A673 (cell line): ENCODE measurements around the gene SLC26A6. TPM values are rescaled to one million over a fixed set of nuclear protein-coding genes. Genes with fewer than 3 reads are reported as not detected.

Experiments used
- BruUV-seq: library from RNA; stranded (reverse); fragments of 400-500 nt; replicated peaks from 2 replicates; lab custom pipeline; 2021; lab: Mats Ljungman, UMichigan
- CTCF ChIA-PET: fragments of 300-600 bp; sonication (Branson Sonifier 250); formaldehyde crosslinking; loops from one replicate; lab custom pipeline; 2022; ENCODE audit warnings: antibody characterized with exemption; lab: Charles Lee
- POLR2A ChIA-PET: fragments of 300-600 bp; sonication (Branson Sonifier 250); formaldehyde crosslinking; loops from one replicate; lab custom pipeline; 2022; ENCODE audit warnings: antibody characterized with exemption; ENCODE audit not compliant: low non-redundant PET; lab: Charles Lee
- DNase-seq: peaks from one replicate; pipeline ENCODE4 v3.0.0-alpha.2; 2015; ENCODE audit warnings: low spot score
- H3K27ac ChIP-seq: fragments of 200-600 bp; sonication (generic); 2 replicates; pipeline ENCODE4 v1.5.1; 2016; ENCODE audit warnings: mixed run types, low read depth, mild to moderate bottlenecking, mixed read lengths, antibody characterized with exemption, low read length; ENCODE audit not compliant: poor library complexity, severe bottlenecking
- H3K27me3 ChIP-seq: fragments of 200-600 bp; sonication (generic); replicated peaks from 2 replicates; pipeline ENCODE4 v1.6.1; 2017; ENCODE audit warnings: mixed run types, low read depth, mild to moderate bottlenecking, mixed read lengths, antibody characterized with exemption, low read length; ENCODE audit not compliant: insufficient read depth, poor library complexity
- H3K36me3 ChIP-seq: fragments of 200-600 bp; sonication (generic); 2 replicates; pipeline ENCODE4 v1.6.1; 2016; ENCODE audit warnings: mixed run types, mild to moderate bottlenecking, mixed read lengths, antibody characterized with exemption, low read length; ENCODE audit not compliant: insufficient read depth, poor library complexity, severe bottlenecking
- H3K4me1 ChIP-seq: fragments of 200-600 bp; sonication (generic); 2 replicates; pipeline ENCODE4 v1.6.1; 2017; ENCODE audit warnings: mixed run types, mild to moderate bottlenecking, mixed read lengths, antibody characterized with exemption, low read length; ENCODE audit not compliant: insufficient read depth, poor library complexity, severe bottlenecking
- H3K4me3 ChIP-seq: fragments of 200-600 bp; sonication (generic); 2 replicates; pipeline ENCODE4 v1.5.1; 2016; ENCODE audit warnings: low read depth, mixed run types, mild to moderate bottlenecking, mixed read lengths, low read length; ENCODE audit not compliant: poor library complexity, severe bottlenecking
- H3K9me3 ChIP-seq: fragments of 200-600 bp; sonication (generic); 2 replicates; pipeline ENCODE4 v1.6.1; 2016; ENCODE audit warnings: mixed run types, low read depth, mild to moderate bottlenecking, mixed read lengths, antibody characterized with exemption, low read length; ENCODE audit not compliant: poor library complexity, severe bottlenecking
- CTCF ChIP-seq: fragments of 300-800, 200-600 bp; sonication (generic); conservative IDR thresholded peaks from 2 replicates; pipeline ENCODE4 v1.5.1; 2017; ENCODE audit warnings: low read depth, mild to moderate bottlenecking, antibody characterized with exemption, low read length, moderate library complexity, mixed read lengths
- EZH2 ChIP-seq: fragments of 200-600 bp; sonication (generic); IDR thresholded peaks from 2 replicates; pipeline ENCODE4 v1.6.1; 2017; ENCODE audit warnings: borderline replicate concordance, low read depth, mild to moderate bottlenecking, mixed read lengths, antibody characterized with exemption, low read length; ENCODE audit not compliant: poor library complexity, severe bottlenecking
- intact Hi-C: fragments of 100-400 bp; cut with micrococcal nuclease; formaldehyde crosslinking; loops from one replicate; pipeline ENCODE4 v1.10.0; 2022; ENCODE audit not compliant: unreplicated experiment
- total RNA-seq: library from RNA; stranded (reverse); gene quantifications from 2 replicates; pipeline ENCODE4 v1.2.3, GENCODE V29; 2021

Gene SLC26A6
- total RNA-seq, 1 experiment from 2014 or later: 12.6 TPM

DNA sequence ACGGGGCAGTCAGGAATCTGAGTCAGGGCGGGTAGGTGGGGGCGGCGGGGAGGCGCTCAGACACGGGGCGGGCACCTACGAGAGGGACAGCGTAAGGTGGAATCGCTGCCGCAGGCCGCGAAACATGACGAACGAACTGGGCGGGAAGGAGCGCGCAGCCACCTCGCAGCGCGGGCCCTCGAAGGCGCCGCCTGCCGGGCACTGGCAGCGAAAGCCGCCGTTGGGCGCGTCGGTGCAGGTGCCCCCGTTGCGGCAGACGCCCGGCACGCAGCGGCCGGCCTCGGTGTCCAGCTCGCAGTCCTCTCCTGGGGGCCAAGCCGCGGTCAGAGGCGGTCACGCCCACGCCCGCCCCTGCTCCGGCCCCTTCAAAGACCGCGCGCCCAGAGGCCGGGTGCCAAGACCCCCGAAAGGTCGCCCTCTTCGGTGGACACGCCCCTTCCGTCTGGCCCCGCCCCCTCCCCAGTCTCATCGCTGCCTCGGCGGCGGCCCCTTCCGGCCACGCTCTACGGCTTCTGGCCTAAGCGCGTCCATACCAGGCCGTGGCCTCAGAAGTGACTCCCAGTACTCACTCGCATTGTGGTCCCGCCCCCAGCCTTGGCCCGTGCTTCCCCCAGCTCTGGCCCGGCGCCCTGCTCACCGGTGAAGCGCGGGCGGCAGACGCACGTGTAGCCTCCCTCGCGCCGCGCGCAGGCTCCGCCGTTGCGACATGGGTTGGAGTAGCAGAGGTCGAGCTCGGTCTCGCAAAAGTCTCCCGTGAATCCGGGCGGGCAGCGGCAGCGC lies 21.0 kb upstream of the SLC26A6 start:
- DNase-seq: peak; percentile 79
- intact Hi-C loops: no loop called here
- H3K4me1 ChIP-seq: no peaks in the 10 kb centered on the region
- ChIA-PET CTCF (no interaction called here), POLR2A (no interaction called here)
- H3K36me3 ChIP-seq: no peaks in the 10 kb centered on the region
- no peaks in the 10 kb centered on the region for H3K9me3 ChIP-seq
- no TSS peak for BruUV-seq
- H3K27me3 ChIP-seq: no peaks in the 10 kb centered on the region
- no peak overlapping the region for H3K27ac ChIP-seq
- TF ChIP-seq CTCF (peak; percentile 39), EZH2 (no peak)
- peak overlapping the region; percentile 45 for H3K4me3 ChIP-seq

DNA sequence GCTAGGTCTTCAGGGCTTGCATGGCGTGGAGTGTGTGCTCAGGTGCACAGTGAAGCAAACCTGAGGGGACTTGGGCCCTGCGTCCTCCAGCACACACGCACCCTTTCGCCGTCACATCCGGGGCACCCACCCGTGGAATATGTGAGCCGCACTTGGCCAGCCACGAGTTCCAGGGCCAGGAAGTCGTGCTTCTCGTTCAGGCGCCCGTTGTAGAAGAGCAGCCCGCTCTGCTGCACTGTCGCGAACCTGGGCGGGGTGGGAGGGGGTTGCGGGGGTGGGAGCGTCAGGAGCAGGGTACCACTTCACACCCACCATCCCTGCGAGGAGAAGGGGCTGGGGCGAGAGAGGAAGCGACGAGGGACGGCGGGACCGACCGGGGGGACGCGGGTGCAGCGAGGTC lies 20.3 kb upstream of the SLC26A6 start:
- intact Hi-C loops: no loop called here

DNA sequence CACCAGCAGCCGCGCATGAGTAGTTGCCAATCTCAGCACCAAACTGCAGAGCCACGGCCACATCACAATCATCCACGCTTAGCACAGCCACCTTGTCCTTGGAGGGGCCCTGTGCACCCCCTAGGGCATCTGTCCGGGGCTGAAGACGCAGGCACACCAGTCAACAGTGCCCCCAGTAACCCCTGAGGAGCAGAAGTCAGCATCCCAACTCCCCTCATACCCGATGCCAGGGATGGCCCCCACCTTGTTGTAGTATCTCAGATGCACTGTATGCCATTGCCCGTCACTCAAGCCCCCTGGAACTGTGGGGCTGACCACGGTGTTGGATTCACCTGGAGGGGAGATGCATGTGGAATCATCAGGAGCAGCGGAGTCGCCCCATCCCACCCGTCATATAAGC lies 19.8 kb upstream of the SLC26A6 start:
- intact Hi-C loops: no loop called here
- Histone ChIP-seq H3K27me3 (no peaks in the 10 kb centered on the region), H3K9me3 (no peaks in the 10 kb centered on the region), H3K4me1 (no peaks in the 10 kb centered on the region), H3K4me3 (no peak overlapping the region), H3K36me3 (no peaks in the 10 kb centered on the region), H3K27ac (no peak overlapping the region)
- TF ChIP-seq EZH2: no peak
- no peak for TF ChIP-seq CTCF
- ChIA-PET POLR2A (no interaction called here), CTCF (no interaction called here)
- no peak for DNase-seq
- no TSS peak for BruUV-seq

More for the DNA sequence above, 20.3 kb upstream of the SLC26A6 start:
- Histone ChIP-seq H3K4me1 (no peaks in the 10 kb centered on the region), H3K27ac (no peak overlapping the region), H3K4me3 (peak overlapping the region; percentile 45), H3K36me3 (no peaks in the 10 kb centered on the region), H3K27me3 (no peaks in the 10 kb centered on the region), H3K9me3 (no peaks in the 10 kb centered on the region)
- POLR2A ChIA-PET: no interaction called here
- BruUV-seq: no TSS peak
- CTCF ChIA-PET: no interaction called here
- no peak for TF ChIP-seq CTCF
- no peak for TF ChIP-seq EZH2
- no peak for DNase-seq
